Thyroid gland (tissue), 4 donors: ENCODE measurements around the gene LONRF3. TPM values are rescaled to one million over a fixed set of nuclear protein-coding genes. Genes with fewer than 3 reads are reported as not detected.

Experiments
- DNase-seq, 2 donors: peaks; one replicate each; pipeline ENCODE4 v3.0.0-alpha.2; 2019
- H3K27ac ChIP-seq, 3 donors: fragments of 200-600 bp; sonication (generic); 1 replicate in 2 of 3; 2 replicates in 1 of 3; pipeline ENCODE4 v1.5.1; 2016 to 2019; ENCODE audit warnings: mild to moderate bottlenecking in 1 of 3, moderate library complexity in 1 of 3
- H3K27me3 ChIP-seq: fragments of 200-600 bp; sonication (generic); one replicate; pipeline ENCODE4 v1.5.1; 2019
- H3K36me3 ChIP-seq, 2 donors: fragments of 200-600 bp; sonication (generic); one replicate each; pipeline ENCODE4 v1.5.1; 2016 to 2019
- H3K4me1 ChIP-seq, 2 donors: fragments of 200-600 bp; sonication (generic); one replicate each; pipeline ENCODE4 v1.5.1; 2017 to 2019
- H3K4me3 ChIP-seq, 3 donors: fragments of 200-600 bp; sonication (generic); replicated peaks in 1 of 3; 1 replicate in 2 of 3; 2 replicates in 1 of 3; pipeline ENCODE4 v1.5.1; 2016; ENCODE audit warnings: mild to moderate bottlenecking in 1 of 3
- H3K9me3 ChIP-seq: fragments of 200-600 bp; sonication (generic); one replicate; pipeline ENCODE4 v1.5.1; 2017
- CTCF ChIP-seq, 6 experiments: fragments of 200-600 bp in 3 of 6; fragments of 450-650 bp in 3 of 6; sonication (generic) in 3 of 6; IDR thresholded peaks; one replicate each; pipeline ENCODE4 v1.5.1; 2016 to 2019; ENCODE audit warnings: antibody characterized with exemption in 6 of 6, mild to moderate bottlenecking in 2 of 6, inconsistent platforms in 1 of 6, moderate library complexity in 1 of 6
- POLR2A ChIP-seq, 2 donors: fragments of 450-650 bp; IDR thresholded peaks; one replicate each; pipeline ENCODE4 v1.6.1; 2017; ENCODE audit warnings: antibody characterized with exemption in 2 of 2, mild to moderate bottlenecking in 2 of 2, moderate library complexity in 1 of 2
- WGBS, 2 donors: methylation state at CpG; one replicate each; pipeline ENCODE4 v1.1.5; 2017; 5-methylcytosine and 5-hydroxymethylcytosine counted together
- intact Hi-C: fragments of 100-400 bp; cut with DNase I; formaldehyde crosslinking; loops from one replicate; pipeline ENCODE4 v1.15.1; 2023
- total RNA-seq, 4 donors: library from RNA; depleted of rRNA; stranded (reverse); fragments of >200 nt; gene quantifications; one replicate each; pipeline ENCODE4 v1.2.3, GENCODE V29; 2016

LONRF3 gene
- total RNA-seq, 4 donors from 2014 or later: 32.1 to 106 (median 51.9) TPM

- H3K9me3 ChIP-seq: no peaks in the 10 kb centered on the region
- no peak for TF ChIP-seq CTCF (IDR thresholded peaks at IDR 0.05)
- TF ChIP-seq POLR2A (IDR thresholded peaks at IDR 0.05): no peak
- H3K4me1 ChIP-seq: no peaks in the 10 kb centered on the region
- H3K36me3 ChIP-seq: no peaks in the 10 kb centered on the region
- H3K27me3 ChIP-seq: no peaks in the 10 kb centered on the region
- H3K4me3 ChIP-seq: no peak overlapping the region
- intact Hi-C loops: no loop called here
- H3K27ac ChIP-seq: no peak overlapping the region
- WGBS, 2 donors: 72 to 83% methylated on average over 2 of the region's 2 CpGs
- DNase-seq: no peak
Observed at GRCh38 chrX:118945921-118946320, 28.5 kb upstream of the LONRF3 start.

GRCh38 chrX:118948270-118948669 is 26.1 kb upstream of the LONRF3 start:
- TF ChIP-seq CTCF (IDR thresholded peaks at IDR 0.05) (no peak), POLR2A (IDR thresholded peaks at IDR 0.05) (no peak)
- no peaks in the 10 kb centered on the region for H3K4me1 ChIP-seq
- H3K36me3 ChIP-seq: no peaks in the 10 kb centered on the region
- DNase-seq: no peak
- no peak overlapping the region for H3K4me3 ChIP-seq
- H3K27me3 ChIP-seq: no peaks in the 10 kb centered on the region
- intact Hi-C loops: no loop called here
- no peak overlapping the region for H3K27ac ChIP-seq
- 70 to 92% methylated on average over 1 of the region's 1 CpG for WGBS, 2 donors
- H3K9me3 ChIP-seq: no peaks in the 10 kb centered on the region

GRCh38 chrX:118961866-118962560 is 12.4 kb upstream of the LONRF3 start:
- Histone ChIP-seq H3K27me3 (no peaks in the 10 kb centered on the region), H3K9me3 (no peaks in the 10 kb centered on the region), H3K4me1 (no peaks in the 10 kb centered on the region), H3K27ac (no peak overlapping the region), H3K4me3 (no peak overlapping the region), H3K36me3 (no peaks in the 10 kb centered on the region)
- DNase-seq: no peak
- TF ChIP-seq CTCF (IDR thresholded peaks at IDR 0.05) (no peak), POLR2A (IDR thresholded peaks at IDR 0.05) (no peak)
- WGBS, 2 donors: 68 to 77% methylated on average over 4 of the region's 4 CpGs
- intact Hi-C loops: no loop called here

- H3K27me3 ChIP-seq: no peaks in the 10 kb centered on the region
- intact Hi-C loops: no loop called here
- DNase-seq: no peak
- no peak overlapping the region for H3K4me3 ChIP-seq
- H3K27ac ChIP-seq: no peak overlapping the region
- TF ChIP-seq CTCF (IDR thresholded peaks at IDR 0.05) (no peak), POLR2A (IDR thresholded peaks at IDR 0.05) (no peak)
- H3K4me1 ChIP-seq: no peaks in the 10 kb centered on the region
- WGBS, 2 donors: 100% methylated on average over 2 of the region's 2 CpGs
- H3K36me3 ChIP-seq: no peaks in the 10 kb centered on the region
- H3K9me3 ChIP-seq: no peaks in the 10 kb centered on the region
Observed at GRCh38 chrX:118963159-118963558, 11.3 kb upstream of the LONRF3 start.

GRCh38 chrX:118964252-118964651 is 10.2 kb upstream of the LONRF3 start:
- no peak overlapping the region for H3K27ac ChIP-seq
- TF ChIP-seq POLR2A (IDR thresholded peaks at IDR 0.05) (no peak), CTCF (IDR thresholded peaks at IDR 0.05) (no peak)
- no peak for DNase-seq
- WGBS, 2 donors: 84 to 88% methylated on average over 2 of the region's 2 CpGs
- no peaks in the 10 kb centered on the region for H3K27me3 ChIP-seq
- no peaks in the 10 kb centered on the region for H3K36me3 ChIP-seq
- H3K4me1 ChIP-seq: no peaks in the 10 kb centered on the region
- intact Hi-C loops: no loop called here
- no peak overlapping the region for H3K4me3 ChIP-seq
- H3K9me3 ChIP-seq: no peaks in the 10 kb centered on the region
